Cardiac fibroblast (primary cell): Measurements from ENCODE around the gene SYNPO2.

Experiments
- DNase-seq, 2 donors: peaks; one replicate each; pipeline versions ENCODE4 v3.0.0 to v3.0.0-alpha.2; 2010; ENCODE audit warnings: low read depth in 2 of 2
- H3K4me3 ChIP-seq, 2 donors: replicated peaks in 1 of 2; 1 replicate in 1 of 2; 2 replicates in 1 of 2; pipeline ENCODE4 v1.5.1; 2011; ENCODE audit warnings: low read depth in 2 of 2, low read length in 2 of 2, mild to moderate bottlenecking in 2 of 2, moderate library complexity in 1 of 2
- TF ChIP-seq, protein P1 (sequence below): IDR thresholded peaks from one replicate; pipeline ENCODE4 v1.5.1; 2011; ENCODE audit warnings: low read depth, mild to moderate bottlenecking, low read length, inconsistent platforms

The SYNPO2 gene

DNA sequence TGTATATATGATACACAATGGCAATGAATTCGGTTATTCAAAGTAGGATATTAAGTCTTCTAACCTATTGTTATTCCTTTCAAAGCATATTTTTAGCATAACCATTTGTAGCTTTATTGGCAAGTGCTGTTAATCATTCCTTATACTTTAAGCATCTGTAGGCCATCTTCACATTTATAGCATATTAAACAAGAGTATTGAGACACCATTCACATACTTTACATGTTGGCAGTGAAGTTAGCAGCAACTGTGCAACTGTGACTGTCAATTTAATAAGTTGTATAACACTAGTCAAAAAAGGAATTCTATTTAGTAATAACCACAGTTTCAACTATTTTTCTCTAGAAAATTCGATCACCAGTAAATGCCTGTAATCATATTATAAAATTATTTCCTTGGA is 139.6 kb downstream of the SYNPO2 start:
- TF ChIP-seq, protein P1, sequence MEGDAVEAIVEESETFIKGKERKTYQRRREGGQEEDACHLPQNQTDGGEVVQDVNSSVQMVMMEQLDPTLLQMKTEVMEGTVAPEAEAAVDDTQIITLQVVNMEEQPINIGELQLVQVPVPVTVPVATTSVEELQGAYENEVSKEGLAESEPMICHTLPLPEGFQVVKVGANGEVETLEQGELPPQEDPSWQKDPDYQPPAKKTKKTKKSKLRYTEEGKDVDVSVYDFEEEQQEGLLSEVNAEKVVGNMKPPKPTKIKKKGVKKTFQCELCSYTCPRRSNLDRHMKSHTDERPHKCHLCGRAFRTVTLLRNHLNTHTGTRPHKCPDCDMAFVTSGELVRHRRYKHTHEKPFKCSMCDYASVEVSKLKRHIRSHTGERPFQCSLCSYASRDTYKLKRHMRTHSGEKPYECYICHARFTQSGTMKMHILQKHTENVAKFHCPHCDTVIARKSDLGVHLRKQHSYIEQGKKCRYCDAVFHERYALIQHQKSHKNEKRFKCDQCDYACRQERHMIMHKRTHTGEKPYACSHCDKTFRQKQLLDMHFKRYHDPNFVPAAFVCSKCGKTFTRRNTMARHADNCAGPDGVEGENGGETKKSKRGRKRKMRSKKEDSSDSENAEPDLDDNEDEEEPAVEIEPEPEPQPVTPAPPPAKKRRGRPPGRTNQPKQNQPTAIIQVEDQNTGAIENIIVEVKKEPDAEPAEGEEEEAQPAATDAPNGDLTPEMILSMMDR = no peak
- no peak overlapping the region for H3K4me3 ChIP-seq
- DNase-seq = no peak

DNA sequence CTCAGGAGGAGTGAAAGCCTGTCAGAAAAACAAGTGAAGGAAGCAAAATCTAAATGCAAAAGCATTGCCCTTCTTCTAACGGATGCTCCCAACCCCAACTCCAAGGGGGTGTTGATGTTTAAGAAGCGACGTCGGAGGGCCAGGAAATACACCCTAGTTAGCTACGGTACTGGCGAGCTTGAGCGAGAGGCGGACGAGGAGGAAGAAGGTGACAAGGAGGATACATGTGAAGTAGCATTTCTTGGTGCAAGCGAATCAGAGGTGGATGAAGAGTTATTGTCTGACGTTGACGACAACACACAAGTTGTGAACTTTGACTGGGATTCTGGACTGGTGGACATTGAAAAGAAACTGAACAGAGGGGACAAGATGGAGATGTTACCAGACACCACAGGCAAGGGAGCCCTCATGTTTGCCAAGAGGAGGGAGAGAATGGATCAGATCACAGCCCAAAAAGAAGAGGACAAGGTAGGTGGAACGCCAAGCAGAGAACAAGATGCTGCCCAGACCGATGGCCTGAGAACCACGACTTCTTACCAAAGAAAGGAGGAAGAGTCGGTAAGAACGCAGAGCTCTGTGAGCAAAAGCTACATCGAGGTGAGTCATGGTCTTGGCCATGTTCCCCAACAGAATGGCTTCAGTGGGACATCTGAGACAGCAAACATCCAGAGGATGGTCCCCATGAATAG is 141.3 kb downstream of the SYNPO2 start:
- TF ChIP-seq, protein P1 = no peak
- no peak overlapping the region for H3K4me3 ChIP-seq
- no peak for DNase-seq

DNA sequence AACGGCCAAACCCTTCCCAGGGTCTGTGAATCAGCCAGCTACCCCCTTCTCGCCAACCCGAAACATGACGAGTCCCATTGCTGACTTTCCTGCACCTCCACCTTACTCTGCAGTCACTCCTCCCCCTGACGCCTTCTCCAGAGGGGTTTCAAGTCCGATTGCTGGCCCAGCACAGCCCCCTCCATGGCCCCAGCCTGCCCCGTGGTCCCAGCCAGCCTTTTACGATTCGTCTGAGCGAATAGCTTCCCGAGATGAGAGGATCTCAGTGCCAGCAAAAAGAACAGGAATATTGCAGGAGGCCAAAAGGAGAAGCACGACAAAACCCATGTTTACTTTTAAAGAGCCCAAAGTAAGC is 141.9 kb downstream of the SYNPO2 start:
- H3K4me3 ChIP-seq = no peak overlapping the region
- no peak for DNase-seq
- TF ChIP-seq, protein P1 = no peak

DNA sequence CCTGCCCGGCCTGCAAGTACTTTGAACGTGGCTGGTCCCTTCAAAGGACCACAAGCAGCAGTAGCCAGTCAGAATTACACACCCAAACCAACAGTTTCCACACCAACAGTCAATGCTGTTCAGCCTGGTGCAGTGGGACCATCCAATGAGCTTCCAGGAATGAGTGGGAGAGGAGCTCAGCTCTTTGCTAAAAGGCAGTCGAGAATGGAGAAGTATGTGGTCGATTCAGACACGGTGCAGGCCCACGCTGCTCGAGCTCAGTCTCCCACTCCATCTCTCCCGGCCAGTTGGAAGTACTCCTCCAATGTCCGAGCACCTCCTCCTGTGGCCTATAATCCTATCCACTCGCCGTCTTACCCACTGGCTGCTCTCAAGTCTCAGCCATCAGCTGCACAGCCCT is 142.6 kb downstream of the SYNPO2 start:
- TF ChIP-seq, protein P1 = no peak
- H3K4me3 ChIP-seq = no peak overlapping the region
- no peak for DNase-seq

DNA sequence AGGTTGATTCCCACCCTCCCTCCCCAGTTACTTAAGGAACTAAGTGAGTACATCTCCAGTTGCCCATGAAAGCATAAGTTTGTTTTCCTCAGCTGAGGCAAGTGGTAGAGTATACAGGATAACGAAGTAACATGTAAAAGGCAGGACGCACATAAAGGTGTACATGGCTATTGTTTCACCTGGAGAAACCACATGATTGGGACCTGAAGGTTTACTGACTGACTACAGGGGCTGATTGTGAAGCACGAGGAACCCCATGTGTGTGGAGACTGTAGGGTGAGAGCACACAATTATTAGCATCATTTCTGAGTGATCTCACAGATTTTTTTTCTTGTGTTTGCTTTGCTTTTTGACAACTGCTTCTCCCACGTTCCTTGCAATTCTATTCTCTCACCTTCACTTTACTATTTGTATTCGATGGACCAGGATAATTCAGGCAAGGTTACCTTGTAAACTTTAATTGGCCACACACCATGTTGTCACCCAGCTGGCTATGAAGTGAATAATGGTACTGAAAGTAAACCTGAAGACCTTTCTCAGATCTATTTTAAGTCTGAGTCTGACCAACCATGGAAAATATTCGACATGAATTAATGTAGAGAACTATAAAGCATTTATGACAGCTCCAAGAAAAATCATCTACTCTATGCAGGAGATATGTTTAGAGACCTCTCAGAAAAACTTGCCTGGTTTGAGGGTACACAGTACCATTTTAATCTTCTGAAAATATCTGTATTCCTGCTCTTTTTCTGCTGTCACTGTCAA is 144.4 kb downstream of the SYNPO2 start:
- TF ChIP-seq, protein P1 = no peak
- no peak for DNase-seq

DNA sequence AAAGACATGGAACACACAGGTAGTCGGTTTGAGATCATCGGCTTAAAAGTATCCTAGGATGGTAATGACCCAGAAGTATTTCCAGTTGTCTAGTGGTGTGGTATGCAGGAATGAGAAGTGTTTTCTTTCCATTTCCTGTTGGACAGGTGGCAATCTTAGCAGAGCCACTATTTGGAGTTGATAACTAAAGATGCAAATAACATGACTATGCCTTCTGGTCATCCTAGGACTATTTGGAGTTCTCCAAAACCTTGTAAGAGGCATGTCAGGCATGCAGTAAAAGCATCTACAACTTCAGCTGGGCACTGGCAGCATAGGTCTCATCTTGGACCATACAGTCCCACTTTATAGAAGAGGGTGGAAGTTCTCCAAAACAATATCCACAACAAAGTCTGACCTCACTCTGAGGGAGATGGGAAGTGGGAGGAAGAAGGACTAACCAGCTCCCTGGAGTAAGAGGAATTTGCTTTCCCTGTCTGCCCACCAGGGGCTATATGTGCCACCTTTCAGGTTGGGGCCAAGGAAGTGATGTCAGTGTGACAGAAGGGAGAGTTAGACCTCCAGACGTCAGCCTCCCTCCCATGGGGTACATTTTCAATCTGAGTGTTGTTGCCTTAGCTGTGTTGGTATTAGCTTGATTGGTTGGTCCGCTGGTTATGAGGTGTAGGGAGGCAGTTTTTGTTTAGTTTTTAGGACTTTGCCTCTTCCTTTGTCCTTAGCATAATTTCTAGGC is 145.8 kb downstream of the SYNPO2 start:
- DNase-seq = no peak
- H3K4me3 ChIP-seq = no peak overlapping the region
- TF ChIP-seq, protein P1 = no peak

More for the DNA sequence above, 144.4 kb downstream of the SYNPO2 start:
- H3K4me3 ChIP-seq = no peak overlapping the region
